Measurements from ENCODE around the gene CEP164. TPM values are rescaled to one million over a fixed set of nuclear protein-coding genes. Genes with fewer than 3 reads are reported as not detected.

The CEP164 gene
- total RNA-seq, 1 donor from 2014 or later: 15.1 TPM

GRCh38 chr11:117461396-117462182, 133.9 kb downstream of the CEP164 start:
- H3K27me3 ChIP-seq: no peaks in the 10 kb centered on the region
- H3K9me3 ChIP-seq: no peaks in the 10 kb centered on the region
- intact Hi-C loops (cut with DNase I): no loop called here
- H3K4me1 ChIP-seq: no peaks in the 10 kb centered on the region
- H3K36me3 ChIP-seq: no peaks in the 10 kb centered on the region
- H3K4me3 ChIP-seq: no peak overlapping the region
- no peak for DNase-seq (ENCODE audit: low spot score in 2 of 2)
- H3K27ac ChIP-seq: no peak overlapping the region
- TF ChIP-seq CTCF (IDR thresholded peaks at IDR 0.05): no peak

- no peaks in the 10 kb centered on the region for H3K36me3 ChIP-seq
- DNase-seq (ENCODE audit: low spot score in 2 of 2): no peak
- H3K4me1 ChIP-seq: no peaks in the 10 kb centered on the region
- H3K27me3 ChIP-seq: no peaks in the 10 kb centered on the region
- intact Hi-C loops (cut with DNase I): no loop called here
- no peak overlapping the region for H3K4me3 ChIP-seq
- no peak for TF ChIP-seq CTCF (IDR thresholded peaks at IDR 0.05)
- H3K27ac ChIP-seq: no peak overlapping the region
- no peaks in the 10 kb centered on the region for H3K9me3 ChIP-seq
Measured at GRCh38 chr11:117462183-117462863, 134.7 kb downstream of the CEP164 start.

- Histone ChIP-seq H3K9me3 (no peaks in the 10 kb centered on the region), H3K27ac (no peak overlapping the region), H3K27me3 (no peaks in the 10 kb centered on the region), H3K4me3 (no peak overlapping the region), H3K4me1 (no peaks in the 10 kb centered on the region), H3K36me3 (no peaks in the 10 kb centered on the region)
- intact Hi-C loops (cut with DNase I): no loop called here
- DNase-seq (ENCODE audit: low spot score in 2 of 2): no peak
- no peak for TF ChIP-seq CTCF (IDR thresholded peaks at IDR 0.05)
Measured at GRCh38 chr11:117462864-117463247, 135.2 kb downstream of the CEP164 start.

Other genes starting within 250 kb of the CEP164 start
- 22.5 TPM for gene SIK3, start 229.4 kb upstream of the CEP164 start, total RNA-seq
- gene PAFAH1B2, start 183.6 kb upstream of the CEP164 start, total RNA-seq: 60.7 TPM
- gene SIDT2, start 149.1 kb upstream of the CEP164 start, total RNA-seq: 45.4 TPM
- gene TAGLN, start 128.5 kb upstream of the CEP164 start, total RNA-seq: 6,542 TPM
- 112 TPM for gene PCSK7, start 95.8 kb upstream of the CEP164 start, total RNA-seq
- gene RNF214, start 95.2 kb upstream of the CEP164 start, total RNA-seq: 0.53 TPM
- 6.8 TPM for gene BACE1-AS, start 36.5 kb upstream of the CEP164 start, total RNA-seq
- 27.2 TPM for gene BACE1, start 11.6 kb upstream of the CEP164 start, total RNA-seq